ENCODE data around the gene SEPTIN2. TPM values are rescaled to one million over a fixed set of nuclear protein-coding genes. Genes with fewer than 3 reads are reported as not detected.

The SEPTIN2 gene
- total RNA-seq, 1 experiment from 2014 or later, result 353 TPM

DNA sequence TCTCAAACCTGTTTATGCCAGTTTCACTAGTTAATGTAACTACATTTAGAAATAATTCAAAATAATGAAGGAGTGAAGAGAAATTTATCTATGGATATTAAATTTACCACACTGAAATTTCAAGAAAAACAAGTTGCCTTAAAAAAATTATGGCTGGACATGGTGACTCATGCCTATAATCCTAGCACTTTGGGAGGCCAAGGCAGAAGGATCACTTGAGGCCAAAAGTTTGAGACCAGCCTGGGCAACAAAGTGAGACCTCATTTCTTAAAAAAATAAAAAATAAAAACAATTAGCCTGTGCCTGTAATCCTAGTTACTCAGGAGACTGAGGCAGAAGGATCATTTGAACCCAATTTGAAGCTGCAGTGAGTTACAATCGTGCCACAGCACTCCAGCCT, 30.1 kb upstream of the SEPTIN2 start:
- peaks cover 21% of the 10 kb centered on the region for H3K4me1 Mint-ChIP-seq
- peaks cover 14% of the 10 kb centered on the region for H3K36me3 Mint-ChIP-seq
- ChIA-PET POLR2A (no interaction called here), CTCF (no interaction called here)
- peak overlapping the region; percentile 62 for H3K27ac Mint-ChIP-seq
- H3K27me3 Mint-ChIP-seq (ENCODE audit: low read depth), result no peaks in the 10 kb centered on the region
- DNase-seq (ENCODE audit: low spot score) (no peak), ATAC-seq (no peak)
- TF ChIP-seq MYBL2 (CRISPR knock-in tag; IDR thresholded peaks at IDR 0.05), result no peak
- TF ChIP-seq GTF2I (CRISPR knock-in tag; conservative IDR thresholded peaks at IDR 0.05), result no peak
- TF ChIP-seq FOXP1 (CRISPR knock-in tag; IDR thresholded peaks at IDR 0.05; ENCODE audit: borderline replicate concordance), result no peak
- TF ChIP-seq, protein P1, sequence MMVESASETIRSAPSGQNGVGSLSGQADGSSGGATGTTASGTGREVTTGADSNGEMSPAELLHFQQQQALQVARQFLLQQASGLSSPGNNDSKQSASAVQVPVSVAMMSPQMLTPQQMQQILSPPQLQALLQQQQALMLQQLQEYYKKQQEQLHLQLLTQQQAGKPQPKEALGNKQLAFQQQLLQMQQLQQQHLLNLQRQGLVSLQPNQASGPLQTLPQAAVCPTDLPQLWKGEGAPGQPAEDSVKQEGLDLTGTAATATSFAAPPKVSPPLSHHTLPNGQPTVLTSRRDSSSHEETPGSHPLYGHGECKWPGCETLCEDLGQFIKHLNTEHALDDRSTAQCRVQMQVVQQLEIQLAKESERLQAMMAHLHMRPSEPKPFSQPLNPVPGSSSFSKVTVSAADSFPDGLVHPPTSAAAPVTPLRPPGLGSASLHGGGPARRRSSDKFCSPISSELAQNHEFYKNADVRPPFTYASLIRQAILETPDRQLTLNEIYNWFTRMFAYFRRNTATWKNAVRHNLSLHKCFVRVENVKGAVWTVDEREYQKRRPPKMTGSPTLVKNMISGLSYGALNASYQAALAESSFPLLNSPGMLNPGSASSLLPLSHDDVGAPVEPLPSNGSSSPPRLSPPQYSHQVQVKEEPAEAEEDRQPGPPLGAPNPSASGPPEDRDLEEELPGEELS (CRISPR knock-in tag; IDR thresholded peaks at IDR 0.05), result no peak
- TF ChIP-seq ZNF232 (CRISPR knock-in tag; IDR thresholded peaks at IDR 0.05), result no peak
- TF ChIP-seq, protein P2, sequence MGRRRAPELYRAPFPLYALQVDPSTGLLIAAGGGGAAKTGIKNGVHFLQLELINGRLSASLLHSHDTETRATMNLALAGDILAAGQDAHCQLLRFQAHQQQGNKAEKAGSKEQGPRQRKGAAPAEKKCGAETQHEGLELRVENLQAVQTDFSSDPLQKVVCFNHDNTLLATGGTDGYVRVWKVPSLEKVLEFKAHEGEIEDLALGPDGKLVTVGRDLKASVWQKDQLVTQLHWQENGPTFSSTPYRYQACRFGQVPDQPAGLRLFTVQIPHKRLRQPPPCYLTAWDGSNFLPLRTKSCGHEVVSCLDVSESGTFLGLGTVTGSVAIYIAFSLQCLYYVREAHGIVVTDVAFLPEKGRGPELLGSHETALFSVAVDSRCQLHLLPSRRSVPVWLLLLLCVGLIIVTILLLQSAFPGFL (CRISPR knock-in tag; IDR thresholded peaks at IDR 0.05; ENCODE audit: borderline replicate concordance), result no peak
- no peak for TF ChIP-seq ESRRA (CRISPR knock-in tag; IDR thresholded peaks at IDR 0.05; ENCODE audit: borderline replicate concordance)
- TF ChIP-seq, protein P3, sequence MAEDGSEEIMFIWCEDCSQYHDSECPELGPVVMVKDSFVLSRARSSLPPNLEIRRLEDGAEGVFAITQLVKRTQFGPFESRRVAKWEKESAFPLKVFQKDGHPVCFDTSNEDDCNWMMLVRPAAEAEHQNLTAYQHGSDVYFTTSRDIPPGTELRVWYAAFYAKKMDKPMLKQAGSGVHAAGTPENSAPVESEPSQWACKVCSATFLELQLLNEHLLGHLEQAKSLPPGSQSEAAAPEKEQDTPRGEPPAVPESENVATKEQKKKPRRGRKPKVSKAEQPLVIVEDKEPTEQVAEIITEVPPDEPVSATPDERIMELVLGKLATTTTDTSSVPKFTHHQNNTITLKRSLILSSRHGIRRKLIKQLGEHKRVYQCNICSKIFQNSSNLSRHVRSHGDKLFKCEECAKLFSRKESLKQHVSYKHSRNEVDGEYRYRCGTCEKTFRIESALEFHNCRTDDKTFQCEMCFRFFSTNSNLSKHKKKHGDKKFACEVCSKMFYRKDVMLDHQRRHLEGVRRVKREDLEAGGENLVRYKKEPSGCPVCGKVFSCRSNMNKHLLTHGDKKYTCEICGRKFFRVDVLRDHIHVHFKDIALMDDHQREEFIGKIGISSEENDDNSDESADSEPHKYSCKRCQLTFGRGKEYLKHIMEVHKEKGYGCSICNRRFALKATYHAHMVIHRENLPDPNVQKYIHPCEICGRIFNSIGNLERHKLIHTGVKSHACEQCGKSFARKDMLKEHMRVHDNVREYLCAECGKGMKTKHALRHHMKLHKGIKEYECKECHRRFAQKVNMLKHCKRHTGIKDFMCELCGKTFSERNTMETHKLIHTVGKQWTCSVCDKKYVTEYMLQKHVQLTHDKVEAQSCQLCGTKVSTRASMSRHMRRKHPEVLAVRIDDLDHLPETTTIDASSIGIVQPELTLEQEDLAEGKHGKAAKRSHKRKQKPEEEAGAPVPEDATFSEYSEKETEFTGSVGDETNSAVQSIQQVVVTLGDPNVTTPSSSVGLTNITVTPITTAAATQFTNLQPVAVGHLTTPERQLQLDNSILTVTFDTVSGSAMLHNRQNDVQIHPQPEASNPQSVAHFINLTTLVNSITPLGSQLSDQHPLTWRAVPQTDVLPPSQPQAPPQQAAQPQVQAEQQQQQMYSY (CRISPR knock-in tag; IDR thresholded peaks at IDR 0.05), result no peak
- TF ChIP-seq SOX15 (CRISPR knock-in tag; IDR thresholded peaks at IDR 0.05), result no peak
- TF ChIP-seq ZNF219 (CRISPR knock-in tag; IDR thresholded peaks at IDR 0.05; ENCODE audit: borderline replicate concordance), result no peak
- no peak for TF ChIP-seq NR3C1 (CRISPR knock-in tag; conservative IDR thresholded peaks at IDR 0.05; ENCODE audit: low read depth)
- TF ChIP-seq, protein P4, sequence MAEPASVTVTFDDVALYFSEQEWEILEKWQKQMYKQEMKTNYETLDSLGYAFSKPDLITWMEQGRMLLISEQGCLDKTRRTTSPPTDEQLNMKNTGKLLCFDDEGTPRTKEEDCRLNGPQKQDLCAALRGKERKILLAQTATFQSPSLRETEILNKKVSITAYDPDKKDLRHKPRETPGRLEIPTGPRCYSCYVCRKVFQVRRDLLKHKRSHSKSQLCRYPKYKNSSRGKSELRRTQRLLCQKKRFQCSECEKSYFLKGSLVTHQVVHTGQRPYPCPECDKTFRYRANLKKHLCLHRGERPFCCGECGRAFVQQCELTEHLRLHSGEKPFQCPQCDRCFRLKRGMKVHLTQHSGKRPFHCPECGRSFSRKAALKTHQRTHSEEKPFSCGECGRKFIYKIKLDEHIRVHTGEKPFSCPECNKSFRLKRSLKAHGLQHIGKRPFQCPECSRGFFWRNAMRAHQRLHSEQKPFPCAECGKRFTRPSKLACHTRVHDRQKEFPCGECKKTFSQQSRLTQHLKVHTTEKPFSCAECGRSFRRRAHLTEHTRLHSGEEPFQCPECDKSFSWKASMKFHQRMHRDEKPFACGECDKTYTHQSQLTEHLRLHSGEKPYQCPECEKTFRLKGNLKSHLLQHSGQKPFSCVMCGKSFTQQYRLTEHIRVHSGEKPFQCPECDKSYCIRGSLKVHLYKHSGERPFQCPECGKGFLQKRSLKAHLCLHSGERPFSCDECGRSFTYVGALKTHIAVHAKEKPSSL (CRISPR knock-in tag; conservative IDR thresholded peaks at IDR 0.05), result no peak
- TF ChIP-seq, protein P5, sequence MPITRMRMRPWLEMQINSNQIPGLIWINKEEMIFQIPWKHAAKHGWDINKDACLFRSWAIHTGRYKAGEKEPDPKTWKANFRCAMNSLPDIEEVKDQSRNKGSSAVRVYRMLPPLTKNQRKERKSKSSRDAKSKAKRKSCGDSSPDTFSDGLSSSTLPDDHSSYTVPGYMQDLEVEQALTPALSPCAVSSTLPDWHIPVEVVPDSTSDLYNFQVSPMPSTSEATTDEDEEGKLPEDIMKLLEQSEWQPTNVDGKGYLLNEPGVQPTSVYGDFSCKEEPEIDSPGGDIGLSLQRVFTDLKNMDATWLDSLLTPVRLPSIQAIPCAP (CRISPR knock-in tag; IDR thresholded peaks at IDR 0.05), result no peak
- TF ChIP-seq, protein P6, sequence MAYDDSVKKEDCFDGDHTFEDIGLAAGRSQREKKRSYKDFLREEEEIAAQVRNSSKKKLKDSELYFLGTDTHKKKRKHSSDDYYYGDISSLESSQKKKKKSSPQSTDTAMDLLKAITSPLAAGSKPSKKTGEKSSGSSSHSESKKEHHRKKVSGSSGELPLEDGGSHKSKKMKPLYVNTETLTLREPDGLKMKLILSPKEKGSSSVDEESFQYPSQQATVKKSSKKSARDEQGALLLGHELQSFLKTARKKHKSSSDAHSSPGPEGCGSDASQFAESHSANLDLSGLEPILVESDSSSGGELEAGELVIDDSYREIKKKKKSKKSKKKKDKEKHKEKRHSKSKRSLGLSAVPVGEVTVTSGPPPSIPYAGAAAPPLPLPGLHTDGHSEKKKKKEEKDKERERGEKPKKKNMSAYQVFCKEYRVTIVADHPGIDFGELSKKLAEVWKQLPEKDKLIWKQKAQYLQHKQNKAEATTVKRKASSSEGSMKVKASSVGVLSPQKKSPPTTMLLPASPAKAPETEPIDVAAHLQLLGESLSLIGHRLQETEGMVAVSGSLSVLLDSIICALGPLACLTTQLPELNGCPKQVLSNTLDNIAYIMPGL (CRISPR knock-in tag; IDR thresholded peaks at IDR 0.05), result no peak
- TF ChIP-seq NFYB (CRISPR knock-in tag; conservative IDR thresholded peaks at IDR 0.05; ENCODE audit: low read depth), result no peak
- no peak for TF ChIP-seq ELF4 (CRISPR knock-in tag; IDR thresholded peaks at IDR 0.05; ENCODE audit: low read depth)
- TF ChIP-seq SP1 (CRISPR knock-in tag; conservative IDR thresholded peaks at IDR 0.05), result no peak
- no peak for TF ChIP-seq OVOL2 (CRISPR knock-in tag; IDR thresholded peaks at IDR 0.05; ENCODE audit: borderline replicate concordance)
- TF ChIP-seq, protein P7, sequence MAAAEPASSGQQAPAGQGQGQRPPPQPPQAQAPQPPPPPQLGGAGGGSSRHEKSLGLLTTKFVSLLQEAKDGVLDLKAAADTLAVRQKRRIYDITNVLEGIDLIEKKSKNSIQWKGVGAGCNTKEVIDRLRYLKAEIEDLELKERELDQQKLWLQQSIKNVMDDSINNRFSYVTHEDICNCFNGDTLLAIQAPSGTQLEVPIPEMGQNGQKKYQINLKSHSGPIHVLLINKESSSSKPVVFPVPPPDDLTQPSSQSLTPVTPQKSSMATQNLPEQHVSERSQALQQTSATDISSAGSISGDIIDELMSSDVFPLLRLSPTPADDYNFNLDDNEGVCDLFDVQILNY (CRISPR knock-in tag; IDR thresholded peaks at IDR 0.05), result no peak
- TF ChIP-seq, protein P8, sequence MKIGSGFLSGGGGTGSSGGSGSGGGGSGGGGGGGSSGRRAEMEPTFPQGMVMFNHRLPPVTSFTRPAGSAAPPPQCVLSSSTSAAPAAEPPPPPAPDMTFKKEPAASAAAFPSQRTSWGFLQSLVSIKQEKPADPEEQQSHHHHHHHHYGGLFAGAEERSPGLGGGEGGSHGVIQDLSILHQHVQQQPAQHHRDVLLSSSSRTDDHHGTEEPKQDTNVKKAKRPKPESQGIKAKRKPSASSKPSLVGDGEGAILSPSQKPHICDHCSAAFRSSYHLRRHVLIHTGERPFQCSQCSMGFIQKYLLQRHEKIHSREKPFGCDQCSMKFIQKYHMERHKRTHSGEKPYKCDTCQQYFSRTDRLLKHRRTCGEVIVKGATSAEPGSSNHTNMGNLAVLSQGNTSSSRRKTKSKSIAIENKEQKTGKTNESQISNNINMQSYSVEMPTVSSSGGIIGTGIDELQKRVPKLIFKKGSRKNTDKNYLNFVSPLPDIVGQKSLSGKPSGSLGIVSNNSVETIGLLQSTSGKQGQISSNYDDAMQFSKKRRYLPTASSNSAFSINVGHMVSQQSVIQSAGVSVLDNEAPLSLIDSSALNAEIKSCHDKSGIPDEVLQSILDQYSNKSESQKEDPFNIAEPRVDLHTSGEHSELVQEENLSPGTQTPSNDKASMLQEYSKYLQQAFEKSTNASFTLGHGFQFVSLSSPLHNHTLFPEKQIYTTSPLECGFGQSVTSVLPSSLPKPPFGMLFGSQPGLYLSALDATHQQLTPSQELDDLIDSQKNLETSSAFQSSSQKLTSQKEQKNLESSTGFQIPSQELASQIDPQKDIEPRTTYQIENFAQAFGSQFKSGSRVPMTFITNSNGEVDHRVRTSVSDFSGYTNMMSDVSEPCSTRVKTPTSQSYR (CRISPR knock-in tag; IDR thresholded peaks at IDR 0.05), result no peak
- H3K4me3 Mint-ChIP-seq, result no peak overlapping the region
- no peaks in the 10 kb centered on the region for H3K9me3 Mint-ChIP-seq
